Common myeloid progenitor, CD34-positive (primary cell): Measurements from ENCODE around the gene SNX19.

Experiments
- CTCF ChIA-PET: fragments of 350-600 bp; sonication (Branson Sonifier 250); formaldehyde crosslinking; loops from one replicate; lab custom pipeline; 2021; ENCODE audit warnings: antibody characterized with exemption; lab: Charles Lee
- POLR2A ChIA-PET: fragments of 350-600 bp; sonication (Branson Sonifier 250); formaldehyde crosslinking; loops from one replicate; lab custom pipeline; 2021; ENCODE audit warnings: antibody characterized with exemption; lab: Charles Lee
- DNase-seq, 3 donors: peaks; one replicate each; pipeline versions ENCODE4 v3.0.0 to v3.0.0-alpha.2; 2013
- H3K27ac ChIP-seq, 2 experiments: 1 replicate in 1 of 2; 2 replicates in 1 of 2; pipeline ENCODE4 v1.7.0; 2013; ENCODE audit warnings: inconsistent platforms in 2 of 2, low read length in 2 of 2, mild to moderate bottlenecking in 2 of 2, low read depth in 1 of 2, moderate library complexity in 1 of 2; ENCODE audit not compliant: severe bottlenecking in 2 of 2, insufficient read depth in 1 of 2, poor library complexity in 1 of 2
- H3K27me3 ChIP-seq, 5 experiments: replicated peaks in 2 of 5; 1 replicate in 3 of 5; 2 replicates in 2 of 5; pipeline versions ENCODE4 v1.6.1 to v1.7.0; 2013; ENCODE audit warnings: low read length in 4 of 5, mild to moderate bottlenecking in 2 of 5, moderate library complexity in 2 of 5, inconsistent platforms in 1 of 5; ENCODE audit not compliant: insufficient read depth in 5 of 5, control insufficient read depth in 4 of 5
- H3K36me3 ChIP-seq, 4 experiments: 1 replicate in 2 of 4; 2 replicates in 2 of 4; pipeline versions ENCODE4 v1.6.1 to v1.7.0; 2013; ENCODE audit warnings: low read length in 3 of 4, control low read depth in 1 of 4, mild to moderate bottlenecking in 1 of 4; ENCODE audit not compliant: control insufficient read depth in 4 of 4, insufficient read depth in 4 of 4
- H3K4me1 ChIP-seq, 4 experiments: 1 replicate in 3 of 4; 2 replicates in 1 of 4; pipeline versions ENCODE4 v1.6.1 to v1.7.1; 2013; ENCODE audit warnings: low read length in 3 of 4, mild to moderate bottlenecking in 3 of 4, control low read depth in 1 of 4, inconsistent platforms in 1 of 4, moderate library complexity in 1 of 4; ENCODE audit not compliant: control insufficient read depth in 4 of 4, insufficient read depth in 4 of 4; ENCODE audit errors: control extremely low read depth in 1 of 4
- H3K4me3 ChIP-seq, 7 experiments: 1 replicate in 4 of 7; 2 replicates in 3 of 7; pipeline versions ENCODE4 v1.5.1 to v1.7.0; 2013; ENCODE audit warnings: mild to moderate bottlenecking in 7 of 7, low read length in 6 of 7, moderate library complexity in 6 of 7, inconsistent platforms in 2 of 7, low read depth in 2 of 7, control low read depth in 1 of 7; ENCODE audit not compliant: insufficient read depth in 4 of 7, control insufficient read depth in 1 of 7; ENCODE audit errors: extremely low read depth in 1 of 7
- H3K9me3 ChIP-seq, 5 experiments: 1 replicate in 4 of 5; 2 replicates in 1 of 5; pipeline versions ENCODE4 v1.6.1 to v1.7.1; 2013; ENCODE audit warnings: low read length in 4 of 5, mild to moderate bottlenecking in 2 of 5, inconsistent platforms in 1 of 5, low read depth in 1 of 5, moderate library complexity in 1 of 5; ENCODE audit not compliant: control insufficient read depth in 4 of 5, insufficient read depth in 2 of 5; ENCODE audit errors: control extremely low read depth in 1 of 5
- WGBS: methylation state at CpG from one replicate; pipeline ENCODE4 v1.1.5; 2013; ENCODE audit not compliant: insufficient coverage; 5-methylcytosine and 5-hydroxymethylcytosine counted together

SNX19 gene

GRCh38 chr11:130897262-130898182, 18.8 kb downstream of the SNX19 start:
- ChIA-PET POLR2A (no interaction called here), CTCF (interaction anchor here (0.6 to 10.4 kb wide), 9 partner anchors 6 to 465 kb away, joined by 3 to 78 read pairs (median 8); partner anchors contain the start of gene SNX19)
- no peak overlapping the region for H3K27ac ChIP-seq
- DNase-seq = no peak
- H3K27me3 ChIP-seq = no peaks in the 10 kb centered on the region
- no peak overlapping the region for H3K4me3 ChIP-seq
- H3K4me1 ChIP-seq = no peaks in the 10 kb centered on the region
- 88% methylated on average over 13 of the region's 17 CpGs for WGBS
- H3K9me3 ChIP-seq = no peaks in the 10 kb centered on the region
- H3K36me3 ChIP-seq = peaks cover 18 to 96% (median 81%) of the 10 kb centered on the region in 4 experiments

DNA sequence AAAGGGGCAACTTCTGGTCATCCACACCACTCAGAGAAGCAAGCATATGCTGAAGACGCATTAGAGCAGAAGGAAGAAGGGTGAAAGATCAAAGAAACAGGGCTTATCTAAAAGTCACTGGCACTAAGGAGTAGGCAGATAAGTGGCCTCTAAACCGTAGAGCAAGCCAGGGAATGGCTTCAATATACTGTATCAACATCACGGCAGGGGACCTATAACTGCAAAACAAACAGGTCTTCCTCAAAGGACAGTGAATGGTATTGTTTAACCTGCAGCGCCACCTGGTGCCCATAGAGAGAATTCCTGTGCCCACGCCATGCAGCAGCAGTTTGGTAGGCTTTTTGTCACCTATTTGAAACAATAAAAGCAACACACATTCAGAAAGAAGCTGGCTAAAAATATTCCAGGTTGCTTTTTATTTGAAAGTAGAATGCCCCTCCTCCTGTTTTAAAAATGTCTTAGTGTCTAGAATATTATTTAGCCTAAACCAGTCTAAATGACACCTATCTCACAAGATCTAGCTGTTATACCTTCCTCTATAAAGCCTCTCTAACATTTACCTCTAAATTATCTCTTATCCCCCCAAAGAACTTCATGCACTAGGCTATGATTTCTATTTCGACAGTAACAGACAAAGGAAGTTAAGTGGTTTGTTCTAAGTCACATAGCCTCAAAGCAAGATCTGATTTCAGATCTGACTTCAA, 21.8 kb downstream of the SNX19 start:
- ChIA-PET CTCF (interaction anchor here (0.6 to 4.2 kb wide), 18 partner anchors 9 to 689 kb away, joined by 3 to 31 read pairs (median 7); partner anchors contain the start of gene SNX19), POLR2A (no interaction called here)
- H3K9me3 ChIP-seq = no peaks in the 10 kb centered on the region
- H3K27ac ChIP-seq = no peak overlapping the region
- H3K36me3 ChIP-seq = peaks cover 16 to 86% (median 67%) of the 10 kb centered on the region in 4 experiments
- DNase-seq = peak; percentile 55 to 81 (median 78)
- no peak overlapping the region for H3K4me3 ChIP-seq
- H3K4me1 ChIP-seq = no peaks in the 10 kb centered on the region
- H3K27me3 ChIP-seq = no peaks in the 10 kb centered on the region
- WGBS = 55% methylated on average over 4 of the region's 6 CpGs

- Histone ChIP-seq H3K36me3 (peaks cover 7 to 75% (median 55%) of the 10 kb centered on the region in 4 experiments), H3K27ac (no peak overlapping the region), H3K9me3 (no peaks in the 10 kb centered on the region), H3K27me3 (no peaks in the 10 kb centered on the region), H3K4me3 (no peak overlapping the region), H3K4me1 (no peaks in the 10 kb centered on the region)
- 67% methylated on average over 3 of the region's 4 CpGs for WGBS
- ChIA-PET POLR2A (no interaction called here), CTCF (interaction anchor here (1.2 to 4.2 kb wide), 5 partner anchors 10 to 458 kb away, joined by 4 to 31 read pairs (median 11); no protein-coding TSS in a partner anchor)
- DNase-seq = no peak
Observed at GRCh38 chr11:130892861-130893260, 23.4 kb downstream of the SNX19 start.

GRCh38 chr11:130891326-130891725, 25.0 kb downstream of the SNX19 start:
- H3K27me3 ChIP-seq = no peaks in the 10 kb centered on the region
- peaks cover 12 to 70% (median 50%) of the 10 kb centered on the region in 4 experiments for H3K36me3 ChIP-seq
- POLR2A ChIA-PET = no interaction called here
- WGBS = 100% methylated on average over 1 of the region's 1 CpG
- CTCF ChIA-PET = interaction anchor here (0.6 to 1.3 kb wide), 6 partner anchors 9 to 473 kb away, joined by 3 to 4 read pairs (median 3); no protein-coding TSS in a partner anchor
- H3K27ac ChIP-seq = no peak overlapping the region
- H3K4me1 ChIP-seq = no peaks in the 10 kb centered on the region
- no peak for DNase-seq
- H3K9me3 ChIP-seq = no peaks in the 10 kb centered on the region
- H3K4me3 ChIP-seq = no peak overlapping the region

GRCh38 chr11:130890039-130890745, 26.1 kb downstream of the SNX19 start:
- ChIA-PET CTCF (interaction anchor here (1.3 kb wide), 2 partner anchors 455 to 459 kb away, joined by 3 to 4 read pairs; no protein-coding TSS in a partner anchor), POLR2A (no interaction called here)
- DNase-seq = no peak
- Histone ChIP-seq H3K9me3 (no peaks in the 10 kb centered on the region), H3K4me3 (no peak overlapping the region), H3K27ac (no peak overlapping the region), H3K4me1 (no peaks in the 10 kb centered on the region), H3K27me3 (no peaks in the 10 kb centered on the region), H3K36me3 (peaks cover 15 to 67% (median 49%) of the 10 kb centered on the region in 4 experiments)
- 100% methylated on average over 1 of the region's 2 CpGs for WGBS

- POLR2A ChIA-PET = no interaction called here
- no peak for DNase-seq
- 93% methylated on average over 2 of the region's 3 CpGs for WGBS
- Histone ChIP-seq H3K9me3 (no peaks in the 10 kb centered on the region), H3K27ac (no peak overlapping the region), H3K36me3 (peaks cover 15 to 66% (median 51%) of the 10 kb centered on the region in 4 experiments), H3K27me3 (no peaks in the 10 kb centered on the region), H3K4me3 (no peak overlapping the region), H3K4me1 (no peaks in the 10 kb centered on the region)
- CTCF ChIA-PET = no interaction called here
Observed at GRCh38 chr11:130888790-130889189, 27.5 kb downstream of the SNX19 start.
